ENCODE results near the gene SRRM1.
"Not testable (repeated sequence)": the region's sequence is repeated elsewhere in the genome, so short reads cannot be mapped to it uniquely, and the experiment has no call there.

Gene SRRM1

GRCh38 chr1:24721533-24721932 lies 78.4 kb downstream of the SRRM1 start:
- DNase-seq (ENCODE audit: low read depth) = no peak
- no peak for TF ChIP-seq CTCF (conservative IDR thresholded peaks at IDR 0.05; ENCODE audit: low read length)
- no peak overlapping the region for H3K4me3 ChIP-seq (ENCODE audit: low read length)

- not testable (repeated sequence) for H3K4me3 ChIP-seq (ENCODE audit: low read length); DNase-seq (ENCODE audit: low read depth)
Observed at GRCh38 chr1:24722073-24723035, 79.3 kb downstream of the SRRM1 start.

Measured in AG10803 (cell line).